H9 (cell line): ENCODE results near the gene ZNF730. TPM values are rescaled to one million over a fixed set of nuclear protein-coding genes. Genes with fewer than 3 reads are reported as not detected.

Source experiments
- DNase-seq: peaks from one replicate; pipeline ENCODE4 v3.0.0-alpha.2; 2017
- H2AFZ ChIP-seq: one replicate; pipeline ENCODE4 v1.6.1; 2013; ENCODE audit warnings: mild to moderate bottlenecking, low read length, control low read depth, moderate library complexity
- H2AK5ac ChIP-seq: 2 replicates; pipeline ENCODE4 v1.6.1; 2013; ENCODE audit warnings: low read length, control low read depth, mixed read lengths; ENCODE audit not compliant: insufficient read length
- H2BK120ac ChIP-seq: one replicate; pipeline ENCODE4 v1.6.1; 2013; ENCODE audit warnings: low read depth, mild to moderate bottlenecking, low read length, control low read depth, inconsistent platforms; ENCODE audit not compliant: poor library complexity, severe bottlenecking
- H2BK12ac ChIP-seq: 2 replicates; pipeline ENCODE4 v1.6.1; 2013; ENCODE audit warnings: low read length, control low read depth, mixed read lengths, low read depth; ENCODE audit not compliant: insufficient read length
- H2BK15ac ChIP-seq: 2 replicates; pipeline ENCODE4 v1.6.1; 2013; ENCODE audit warnings: low read depth, low read length, control low read depth
- H2BK20ac ChIP-seq: one replicate; pipeline ENCODE4 v1.6.1; 2013; ENCODE audit warnings: low read depth, mild to moderate bottlenecking, low read length, control low read depth, inconsistent platforms; ENCODE audit not compliant: poor library complexity, severe bottlenecking
- H2BK5ac ChIP-seq: 2 replicates; pipeline ENCODE4 v1.6.1; 2013; ENCODE audit warnings: low read length, control low read depth, mixed read lengths; ENCODE audit not compliant: insufficient read length
- H3K14ac ChIP-seq: 2 replicates; pipeline ENCODE4 v1.6.1; 2013; ENCODE audit warnings: low read length, control low read depth; ENCODE audit not compliant: insufficient read depth
- H3K18ac ChIP-seq: 2 replicates; pipeline ENCODE4 v1.6.1; 2013; ENCODE audit warnings: low read depth, mild to moderate bottlenecking, mixed read lengths, low read length, control low read depth; ENCODE audit not compliant: insufficient read length
- H3K23ac ChIP-seq: 2 replicates; pipeline ENCODE4 v1.6.1; 2013; ENCODE audit warnings: low read length, control low read depth, mixed read lengths, low read depth; ENCODE audit not compliant: insufficient read length
- H3K23me2 ChIP-seq: 2 replicates; pipeline ENCODE4 v1.6.1; 2013; ENCODE audit warnings: low read depth, mild to moderate bottlenecking, mixed read lengths, low read length, control low read depth; ENCODE audit not compliant: insufficient read length, poor library complexity, severe bottlenecking
- H3K27ac ChIP-seq: 2 replicates; pipeline ENCODE4 v1.5.1; 2013; ENCODE audit warnings: low read length, control low read depth, mixed read lengths, low read depth; ENCODE audit not compliant: insufficient read length
- H3K27me3 ChIP-seq: 2 replicates; pipeline ENCODE4 v1.6.1; 2013; ENCODE audit warnings: low read length, control low read depth, inconsistent platforms; ENCODE audit not compliant: insufficient read depth
- H3K4ac ChIP-seq: 2 replicates; pipeline ENCODE4 v1.6.1; 2013; ENCODE audit warnings: low read depth, mild to moderate bottlenecking, control low read depth, inconsistent platforms, low read length, moderate library complexity
- H3K4me1 ChIP-seq: 2 replicates; pipeline ENCODE4 v1.6.1; 2013; ENCODE audit warnings: low read length, control low read depth, inconsistent platforms; ENCODE audit not compliant: insufficient read depth
- H3K4me2 ChIP-seq: 2 replicates; pipeline ENCODE4 v1.6.1; 2013; ENCODE audit warnings: low read length, control low read depth, mixed read lengths; ENCODE audit not compliant: insufficient read length, insufficient read depth
- H3K56ac ChIP-seq: 2 replicates; pipeline ENCODE4 v1.6.1; 2013; ENCODE audit warnings: low read depth, mild to moderate bottlenecking, mixed read lengths, low read length, control low read depth; ENCODE audit not compliant: insufficient read length
- H3K79me1 ChIP-seq: 2 replicates; pipeline ENCODE4 v1.6.1; 2013; ENCODE audit warnings: low read depth, mild to moderate bottlenecking, moderate library complexity, low read length, control low read depth, inconsistent platforms; ENCODE audit not compliant: insufficient read depth, poor library complexity, severe bottlenecking
- H3K79me2 ChIP-seq: 2 replicates; pipeline ENCODE4 v1.6.1; 2013; ENCODE audit warnings: low read length, control low read depth, inconsistent platforms; ENCODE audit not compliant: insufficient read depth
- H3K9ac ChIP-seq: 2 replicates; pipeline ENCODE4 v1.6.1; 2013; ENCODE audit warnings: low read length, control low read depth, mixed read lengths; ENCODE audit not compliant: insufficient read length; ENCODE audit errors: extremely low read depth
- H3K9me3 ChIP-seq: one replicate; pipeline ENCODE4 v1.6.1; 2013; ENCODE audit warnings: low read depth, low read length, inconsistent platforms; ENCODE audit not compliant: control insufficient read depth
- H3T11ph ChIP-seq: one replicate; pipeline ENCODE4 v1.6.1; 2013; ENCODE audit warnings: mild to moderate bottlenecking, low read length, control low read depth, inconsistent platforms
- H4K20me1 ChIP-seq: one replicate; pipeline ENCODE4 v1.6.1; 2013; ENCODE audit not compliant: control insufficient read depth, insufficient read length, insufficient read depth
- H4K5ac ChIP-seq: 2 replicates; pipeline ENCODE4 v1.6.1; 2013; ENCODE audit warnings: low read depth, mild to moderate bottlenecking, mixed read lengths, low read length, control low read depth; ENCODE audit not compliant: insufficient read length
- H4K8ac ChIP-seq: replicated peaks from 2 replicates; pipeline ENCODE4 v1.6.1; 2013; ENCODE audit warnings: low read length, control low read depth, mixed read lengths, low read depth; ENCODE audit not compliant: insufficient read length
- H4K91ac ChIP-seq: 2 replicates; pipeline ENCODE4 v1.6.1; 2013; ENCODE audit warnings: low read depth, mild to moderate bottlenecking, moderate library complexity, mixed read lengths, low read length, control low read depth; ENCODE audit not compliant: insufficient read length
- H3K27ac Mint-ChIP-seq, 3 experiments: 2 replicates in 2 of 3; 3 replicates in 1 of 3; pipeline ENCODE4 v1.8.0; 2020 to 2021; ENCODE audit warnings: mixed read lengths in 3 of 3, mild to moderate bottlenecking in 1 of 3, moderate library complexity in 1 of 3
- H3K27me3 Mint-ChIP-seq: 2 replicates; pipeline ENCODE4 v1.8.0; 2021; ENCODE audit warnings: low read depth, mild to moderate bottlenecking, moderate library complexity, mixed read lengths
- H3K36me3 Mint-ChIP-seq, 3 experiments: 2 replicates in 2 of 3; 3 replicates in 1 of 3; pipeline ENCODE4 v1.8.0; 2020 to 2021; ENCODE audit warnings: low read depth in 3 of 3, mixed read lengths in 3 of 3; ENCODE audit not compliant: insufficient read depth in 1 of 3
- H3K4me1 Mint-ChIP-seq, 2 experiments: 2 replicates each; pipeline ENCODE4 v1.8.0; 2020; ENCODE audit warnings: mixed read lengths in 2 of 2
- H3K4me3 Mint-ChIP-seq, 2 experiments: 2 replicates in 1 of 2; 3 replicates in 1 of 2; pipeline ENCODE4 v1.8.0; 2020 to 2021; ENCODE audit warnings: mild to moderate bottlenecking in 2 of 2, mixed read lengths in 2 of 2, moderate library complexity in 1 of 2
- H3K9me3 Mint-ChIP-seq, 2 experiments: 2 replicates in 1 of 2; 3 replicates in 1 of 2; pipeline ENCODE4 v1.8.0; 2020; ENCODE audit warnings: mild to moderate bottlenecking in 2 of 2, mixed read lengths in 2 of 2, moderate library complexity in 1 of 2
- WGBS: extraction: QIAGEN DNeasy Blood & Tissue Kit; methylation state at CpG from one replicate; pipeline ENCODE4 v1.1.7; 2013; ENCODE audit warnings: missing lambda C conversion rate, low lambda C conversion rate, mixed read lengths; ENCODE audit not compliant: insufficient read length; ENCODE audit errors: extremely low coverage; 5-methylcytosine and 5-hydroxymethylcytosine counted together
- total RNA-seq: library from RNA; stranded (reverse); gene quantifications from 2 replicates; pipeline ENCODE4 v1.2.1, GENCODE V29; 2021
- TF ChIP-seq, protein P1 (sequence below): fragments of 200-600 bp; sonication (generic); conservative IDR thresholded peaks from 3 replicates; pipeline ENCODE4 v1.8.0; 2021; ENCODE audit warnings: antibody characterized with exemption, mild to moderate bottlenecking

Gene ZNF730
- total RNA-seq, 1 experiment from 2014 or later: 19.7 TPM

DNA sequence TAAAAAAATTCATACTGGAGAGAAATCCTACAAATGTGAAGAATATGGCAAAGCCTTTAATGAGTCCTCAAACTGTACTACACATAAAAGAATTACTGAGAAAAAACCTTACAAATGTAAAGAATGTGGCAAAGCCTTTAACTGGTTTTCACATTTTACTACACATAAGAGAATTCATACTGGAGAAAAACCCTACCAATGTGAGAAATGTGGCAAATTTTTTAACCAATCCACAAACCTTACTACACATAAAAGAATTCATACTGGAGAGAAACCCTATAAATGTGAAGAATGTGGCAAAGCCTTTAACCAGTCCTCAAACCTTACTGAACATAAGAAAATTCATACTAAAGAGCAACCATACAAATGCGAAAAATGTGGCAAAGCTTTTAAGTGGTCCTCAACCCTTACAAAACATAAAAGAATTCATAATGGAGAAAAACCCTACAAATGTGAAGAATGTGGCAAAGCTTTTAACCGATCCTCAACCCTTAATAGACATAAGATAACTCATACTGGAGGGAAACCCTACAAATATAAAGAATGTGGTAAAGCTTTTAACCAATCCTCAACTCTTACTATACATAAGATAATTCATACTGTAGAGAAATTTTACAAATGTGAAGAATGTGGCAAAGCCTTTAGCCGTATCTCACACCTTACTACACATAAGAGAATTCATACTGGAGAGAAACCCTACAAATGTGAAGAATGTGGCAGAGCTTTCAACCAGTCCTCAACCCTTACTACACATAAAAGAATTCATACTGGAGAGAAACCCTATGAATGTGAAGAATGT, 29.0 kb downstream of the ZNF730 start:
- H2BK15ac ChIP-seq: no peak overlapping the region
- DNase-seq: no peak
- no peak overlapping the region for H2BK12ac ChIP-seq
- H3K4me3 Mint-ChIP-seq: no peak overlapping the region
- no peak overlapping the region for H2BK20ac ChIP-seq
- no peaks in the 10 kb centered on the region for H3K79me2 ChIP-seq
- H4K8ac ChIP-seq: no peak overlapping the region
- no peaks in the 10 kb centered on the region; the same call in 1 of the 2 replicates for H3K27me3 Mint-ChIP-seq
- H3K4ac ChIP-seq: no peak overlapping the region
- H3K23me2 ChIP-seq: no peaks in the 10 kb centered on the region
- WGBS: no CpG with 5 or more reads among the region's 3 CpGs
- no peaks in the 10 kb centered on the region for H3K79me1 ChIP-seq
- H3K9ac ChIP-seq: no peak overlapping the region
- no peak overlapping the region for H3T11ph ChIP-seq
- TF ChIP-seq, protein P1, sequence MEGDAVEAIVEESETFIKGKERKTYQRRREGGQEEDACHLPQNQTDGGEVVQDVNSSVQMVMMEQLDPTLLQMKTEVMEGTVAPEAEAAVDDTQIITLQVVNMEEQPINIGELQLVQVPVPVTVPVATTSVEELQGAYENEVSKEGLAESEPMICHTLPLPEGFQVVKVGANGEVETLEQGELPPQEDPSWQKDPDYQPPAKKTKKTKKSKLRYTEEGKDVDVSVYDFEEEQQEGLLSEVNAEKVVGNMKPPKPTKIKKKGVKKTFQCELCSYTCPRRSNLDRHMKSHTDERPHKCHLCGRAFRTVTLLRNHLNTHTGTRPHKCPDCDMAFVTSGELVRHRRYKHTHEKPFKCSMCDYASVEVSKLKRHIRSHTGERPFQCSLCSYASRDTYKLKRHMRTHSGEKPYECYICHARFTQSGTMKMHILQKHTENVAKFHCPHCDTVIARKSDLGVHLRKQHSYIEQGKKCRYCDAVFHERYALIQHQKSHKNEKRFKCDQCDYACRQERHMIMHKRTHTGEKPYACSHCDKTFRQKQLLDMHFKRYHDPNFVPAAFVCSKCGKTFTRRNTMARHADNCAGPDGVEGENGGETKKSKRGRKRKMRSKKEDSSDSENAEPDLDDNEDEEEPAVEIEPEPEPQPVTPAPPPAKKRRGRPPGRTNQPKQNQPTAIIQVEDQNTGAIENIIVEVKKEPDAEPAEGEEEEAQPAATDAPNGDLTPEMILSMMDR: no peak
- no peak overlapping the region for H2AK5ac ChIP-seq
- no peak overlapping the region for H4K91ac ChIP-seq
- H2BK120ac ChIP-seq: no peak overlapping the region
- no peak overlapping the region for H3K23ac ChIP-seq
- peaks cover 84% of the 10 kb centered on the region in 2 experiments for H3K9me3 Mint-ChIP-seq
- peaks cover 62 to 83% (median 74%) of the 10 kb centered on the region in 3 experiments for H3K36me3 Mint-ChIP-seq
- no peak overlapping the region for H3K27ac ChIP-seq
- H2AFZ ChIP-seq: no peak overlapping the region
- H4K5ac ChIP-seq: no peak overlapping the region
- H3K9me3 ChIP-seq: peaks cover 23% of the 10 kb centered on the region
- no peak overlapping the region for H3K14ac ChIP-seq
- no peak overlapping the region for H3K56ac ChIP-seq
- H3K27me3 ChIP-seq: no peaks in the 10 kb centered on the region
- no peak overlapping the region for H3K27ac Mint-ChIP-seq
- no peak overlapping the region for H3K4me2 ChIP-seq
- H2BK5ac ChIP-seq: no peak overlapping the region
- no peaks in the 10 kb centered on the region for H3K4me1 ChIP-seq
- no peak overlapping the region for H3K18ac ChIP-seq
- no peaks in the 10 kb centered on the region for H3K4me1 Mint-ChIP-seq
- H4K20me1 ChIP-seq: no peaks in the 10 kb centered on the region
